ENCODE results near the gene CRYGB. TPM values are rescaled to one million over a fixed set of nuclear protein-coding genes. Genes with fewer than 3 reads are reported as not detected.
"Not testable (repeated sequence)": the region's sequence is repeated elsewhere in the genome, so short reads cannot be mapped to it uniquely, and the experiment has no call there.

The CRYGB gene
- total RNA-seq, 1 donor from 2014 or later = not detected

DNA sequence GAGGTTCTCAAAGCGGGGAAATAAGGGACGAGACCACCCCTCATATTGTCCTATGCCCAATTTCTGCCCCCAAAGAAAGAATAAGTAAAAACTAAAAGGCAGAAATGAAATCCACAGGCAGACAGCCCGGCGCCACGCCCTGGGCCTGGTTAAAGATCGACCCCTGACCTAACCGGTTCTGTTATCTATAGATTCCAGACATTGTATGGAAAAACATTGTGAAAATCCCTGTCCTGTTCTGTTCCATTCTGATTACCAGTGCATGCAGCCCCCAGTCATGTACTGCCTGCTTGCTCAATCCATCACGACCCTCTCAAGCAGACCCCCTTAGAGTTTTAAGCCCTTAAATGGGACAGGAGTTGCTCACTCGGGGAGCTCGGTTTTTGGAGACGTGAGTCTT, 28.6 kb downstream of the CRYGB start:
- DNase-seq (ENCODE audit: low read depth) = not testable (repeated sequence)

DNA sequence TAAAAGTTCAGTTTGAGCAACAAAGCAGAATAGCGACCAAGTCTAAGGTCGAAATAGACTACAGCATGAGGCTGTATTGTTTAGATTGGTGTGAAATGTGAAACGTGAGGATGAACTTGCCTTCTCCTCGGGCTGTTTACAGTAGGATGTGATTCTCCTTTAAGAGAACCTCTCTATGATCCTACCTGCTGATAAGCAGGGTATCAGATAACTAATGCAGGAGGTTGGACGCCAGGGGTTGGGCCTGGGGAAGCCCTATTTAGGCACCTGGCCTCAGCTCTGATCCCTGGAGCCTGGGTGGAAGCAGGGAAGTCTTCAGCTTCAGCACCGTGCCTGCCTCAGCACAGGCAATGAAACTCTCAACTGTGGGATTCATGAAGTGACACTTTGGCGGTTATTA, 33.0 kb downstream of the CRYGB start:
- DNase-seq (ENCODE audit: low read depth) = no peak

DNA sequence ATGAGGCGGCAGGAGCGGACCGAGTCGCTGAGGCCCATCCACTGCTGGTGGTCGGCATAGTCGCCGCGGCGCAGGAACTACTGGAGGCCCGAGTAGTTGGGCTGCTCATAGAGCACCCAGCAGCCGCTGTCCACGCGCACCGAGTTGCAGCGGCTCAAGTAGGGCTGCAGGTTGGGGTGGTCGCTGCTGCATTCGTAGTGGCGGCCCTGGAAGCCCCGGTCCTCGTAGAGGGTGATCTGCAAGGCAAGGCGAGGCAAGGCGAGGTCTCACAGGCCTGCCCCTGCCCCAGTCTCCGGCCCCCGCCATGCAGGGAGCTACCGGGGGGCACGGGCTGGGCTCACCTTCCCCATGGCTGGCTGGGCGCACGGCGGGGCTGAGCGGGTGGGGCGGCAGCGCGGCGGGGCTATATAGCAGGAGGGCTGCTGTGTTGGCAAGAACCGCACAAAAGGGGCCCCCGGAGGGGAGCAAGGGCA, 33.6 kb downstream of the CRYGB start:
- DNase-seq (ENCODE audit: low read depth) = not testable (repeated sequence)

DNA sequence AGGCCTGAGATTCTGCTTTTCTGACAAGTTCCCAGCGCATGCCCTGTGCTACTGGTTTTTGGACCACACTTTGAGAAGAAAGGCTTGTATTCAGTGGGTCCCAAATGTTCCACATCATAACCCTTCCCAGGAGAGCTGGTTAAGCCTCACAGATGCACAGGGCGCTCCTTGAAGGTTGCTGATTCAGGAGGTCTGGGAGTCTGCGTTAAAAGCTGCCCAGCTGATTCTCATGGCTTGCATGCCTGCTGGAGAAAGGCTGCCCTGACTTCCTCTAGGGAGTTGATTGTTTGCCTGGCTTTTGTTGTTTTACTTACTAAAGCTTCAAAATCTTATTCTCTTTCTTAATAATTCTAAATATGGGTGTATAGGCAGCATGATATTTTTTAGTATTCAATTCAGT, 42.3 kb downstream of the CRYGB start:
- DNase-seq (ENCODE audit: low read depth) = peak; percentile 4

DNA sequence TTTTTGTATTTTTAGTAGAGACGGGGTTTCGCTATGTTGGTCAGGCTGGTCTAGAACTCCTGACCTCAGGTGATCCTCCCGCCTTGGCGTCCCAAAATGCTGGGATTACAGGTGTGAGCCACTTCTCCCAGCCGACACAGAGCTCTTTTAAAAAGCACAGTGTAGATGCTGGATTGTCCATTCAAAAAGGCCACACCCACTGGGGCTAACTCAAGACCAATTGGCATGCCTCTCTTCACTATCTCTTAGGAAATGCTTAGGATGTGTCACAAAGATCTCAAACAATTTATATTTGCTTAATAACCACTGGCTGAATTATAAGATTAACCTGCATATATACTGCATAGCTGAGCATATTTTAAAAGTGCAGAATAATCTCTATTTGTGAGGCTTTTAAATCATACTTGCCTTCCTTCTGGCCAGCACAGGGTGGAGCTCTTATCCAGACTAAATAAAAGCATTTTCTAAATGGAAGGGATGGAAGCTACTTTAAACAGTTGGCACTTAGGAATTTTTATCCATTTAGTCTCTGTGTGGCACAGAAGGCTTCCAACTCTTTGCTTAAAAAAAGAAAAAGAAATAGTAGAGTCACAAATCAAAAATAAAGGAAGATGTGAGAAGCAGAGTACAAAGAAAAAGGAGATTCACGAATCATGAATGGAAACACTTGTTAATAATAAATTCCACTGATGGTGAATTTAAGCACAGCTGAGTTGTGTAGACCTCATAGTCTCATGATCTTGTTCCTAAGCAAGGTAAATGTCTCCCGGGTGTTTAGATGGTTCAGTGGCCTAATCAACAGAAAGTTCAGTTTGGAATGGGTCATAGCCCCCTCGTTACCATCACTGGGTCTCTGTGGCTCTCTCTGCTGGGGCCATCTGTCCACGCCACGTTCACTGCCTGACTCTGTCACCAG, 44.0 kb downstream of the CRYGB start:
- DNase-seq (ENCODE audit: low read depth) = peak; percentile 34

DNA sequence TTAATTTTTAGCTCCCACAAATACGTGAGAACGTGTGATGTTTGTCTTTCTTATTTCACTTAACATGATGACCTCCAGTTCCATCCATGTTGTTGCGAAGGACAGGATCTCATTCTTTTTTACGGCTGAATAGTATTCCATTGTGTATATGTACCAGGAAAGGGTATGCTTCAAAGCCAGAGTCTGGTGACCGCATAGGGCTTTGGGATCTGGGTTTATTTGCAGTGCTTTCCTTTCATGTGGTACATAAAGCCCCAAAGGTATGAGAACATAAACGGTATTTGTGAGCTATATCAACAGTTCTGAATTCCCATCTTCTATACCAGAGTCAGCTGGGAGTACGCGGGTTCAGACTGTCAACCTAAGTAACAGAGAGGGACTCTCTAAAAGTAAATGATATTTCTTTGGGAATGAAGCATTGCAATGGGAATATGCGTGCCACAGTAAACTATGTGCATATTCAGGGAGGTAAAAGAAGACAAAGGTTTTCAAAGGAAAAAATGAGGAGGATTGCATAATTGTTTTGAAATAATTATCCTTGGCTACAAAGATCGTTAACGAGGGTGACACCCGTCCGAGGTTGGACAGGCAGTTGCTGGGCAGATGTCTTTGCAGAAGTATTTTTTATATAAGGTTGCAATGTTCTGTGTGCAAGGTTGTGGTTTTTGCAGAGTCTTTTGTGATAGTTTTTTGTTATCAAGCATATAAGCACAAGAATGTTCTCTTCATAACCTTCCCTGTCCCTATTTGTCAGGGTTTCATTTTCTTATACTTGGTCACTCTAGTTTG, 46.1 kb downstream of the CRYGB start:
- DNase-seq (ENCODE audit: low read depth) = no peak

DNA sequence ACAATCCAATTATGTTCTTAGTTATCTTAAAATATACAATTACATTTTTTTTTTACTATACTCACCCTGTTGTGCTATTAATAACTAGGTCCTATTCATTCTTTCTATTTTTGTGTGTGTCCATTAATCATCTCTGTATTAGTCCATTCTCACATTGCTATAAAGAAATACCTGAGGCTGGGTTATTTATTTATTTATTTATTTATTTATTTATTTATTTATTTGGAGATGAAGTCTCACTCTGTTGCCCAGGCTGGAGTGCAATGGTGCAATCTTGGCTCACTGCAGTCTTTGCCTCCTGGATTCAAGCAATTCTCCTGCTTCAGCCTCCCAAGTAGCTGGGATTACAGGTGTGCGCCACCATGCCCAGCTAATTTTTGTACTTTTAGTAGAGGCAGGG, 47.3 kb downstream of the CRYGB start:
- DNase-seq (ENCODE audit: low read depth) = not testable (repeated sequence)

DNA sequence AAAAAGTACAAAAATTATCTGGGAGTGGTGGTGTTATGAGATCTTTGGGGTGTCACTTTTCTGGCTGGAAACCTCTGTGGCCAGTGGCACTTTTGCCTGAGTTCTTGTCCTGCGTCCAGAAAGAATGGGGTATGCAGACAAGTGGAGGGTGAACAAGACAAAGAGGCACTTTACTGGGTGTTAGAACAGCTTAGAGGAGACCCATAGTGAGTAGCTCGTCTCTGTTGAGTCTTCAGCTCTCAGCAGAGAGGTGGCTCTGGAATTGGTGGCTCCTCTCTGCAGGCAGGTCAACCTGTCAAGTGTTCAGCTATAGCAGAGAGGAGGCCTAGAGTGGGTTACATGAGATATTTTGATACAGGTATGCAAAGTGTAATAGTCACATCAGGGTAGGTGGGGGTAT, 47.7 kb downstream of the CRYGB start:
- DNase-seq (ENCODE audit: low read depth) = no peak

DNA sequence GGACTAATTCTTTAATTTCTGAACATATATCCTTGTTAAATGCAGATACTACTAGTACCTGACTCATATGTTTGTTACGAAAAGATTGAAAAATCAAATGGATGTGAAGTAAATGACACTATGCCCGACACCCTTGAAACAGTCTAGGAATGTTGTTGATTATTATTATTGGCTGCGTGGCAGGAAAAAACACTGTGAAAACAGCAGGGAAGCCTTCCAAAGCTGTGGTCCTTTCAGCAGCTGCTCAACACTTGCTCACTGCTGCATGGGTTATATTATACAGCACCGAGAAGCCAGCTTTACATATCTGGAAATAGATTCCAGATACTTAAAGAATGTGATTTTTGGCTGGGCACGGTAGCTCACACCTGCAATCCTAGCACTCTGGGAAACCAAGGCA, 48.2 kb downstream of the CRYGB start:
- DNase-seq (ENCODE audit: low read depth) = peak; percentile 13

DNA sequence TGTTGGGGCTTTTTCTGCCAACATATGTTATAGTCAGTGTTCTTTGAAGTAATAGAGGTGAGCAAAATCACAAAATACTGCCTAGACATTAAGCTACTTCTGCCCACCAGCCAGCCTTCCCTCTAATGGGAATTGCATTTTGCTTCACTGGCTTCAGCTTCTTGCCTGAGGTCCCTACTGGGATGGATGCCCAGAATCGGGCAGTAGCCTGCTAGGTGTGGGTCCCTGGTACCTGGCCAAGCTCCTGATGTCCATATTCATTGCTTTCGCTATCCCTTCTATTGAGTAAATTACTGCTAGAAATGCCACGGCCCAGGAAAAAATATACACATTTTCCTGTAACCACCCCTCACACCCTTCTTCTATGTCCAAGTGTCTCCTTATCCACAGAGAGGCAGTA, 48.6 kb downstream of the CRYGB start:
- DNase-seq (ENCODE audit: low read depth) = no peak

DNA sequence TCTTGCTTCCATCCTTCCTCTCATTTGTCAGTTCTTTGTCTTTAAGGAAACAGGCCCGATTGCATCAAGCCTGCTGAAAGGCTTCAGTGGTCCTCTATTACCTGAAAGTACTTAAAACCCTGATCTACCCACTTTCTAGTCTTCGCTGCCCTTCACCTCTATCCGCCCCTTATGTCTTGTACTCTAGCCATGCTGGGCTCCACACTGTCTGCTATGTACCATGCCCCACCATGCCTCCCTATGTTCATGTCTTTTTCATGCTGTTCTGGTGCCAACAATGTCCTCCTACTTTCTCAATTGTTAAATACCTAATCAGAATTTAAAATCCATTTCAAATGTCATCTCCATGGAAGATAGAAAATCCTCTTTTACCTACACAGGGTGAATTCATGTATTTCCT, 49.9 kb downstream of the CRYGB start:
- no peak for DNase-seq (ENCODE audit: low read depth)

DNA sequence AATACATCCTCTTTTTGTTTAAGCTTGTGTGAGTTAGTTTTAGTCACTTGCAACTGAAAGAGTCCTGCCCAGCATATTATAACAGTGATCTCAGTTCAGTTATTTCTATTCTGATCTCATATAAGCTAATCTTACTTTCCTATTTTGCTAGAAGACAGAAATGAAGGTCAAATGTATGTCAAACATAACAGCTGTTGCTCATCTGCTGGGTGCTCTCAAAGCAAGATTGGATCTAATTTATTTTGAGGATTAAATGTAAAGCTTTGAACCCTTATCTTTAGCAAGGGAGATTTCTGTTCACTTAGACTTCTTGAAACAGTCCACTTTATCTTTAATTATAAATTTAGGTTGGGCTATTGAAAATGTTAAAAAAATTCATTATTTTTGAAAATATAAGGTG, 52.8 kb downstream of the CRYGB start:
- DNase-seq (ENCODE audit: low read depth) = no peak

Other genes with a start within 250 kb of the CRYGB start
- gene PLEKHM3, start 120.6 kb downstream of the CRYGB start, total RNA-seq = 6.7 and 8.5 TPM in 2 replicates
- not detected in 2 replicates for gene CRYGD, start 21.6 kb downstream of the CRYGB start, total RNA-seq
- gene CRYGC, start 16.3 kb downstream of the CRYGB start, total RNA-seq = not detected in 2 replicates
- gene CRYGA, start 17.4 kb upstream of the CRYGB start, total RNA-seq = not detected in 2 replicates
- gene C2orf80, start 43.9 kb upstream of the CRYGB start, total RNA-seq = not detected in 2 replicates
- gene IDH1, start 108.9 kb upstream of the CRYGB start, total RNA-seq = 40.8 and 79.4 TPM in 2 replicates
- 21.9 and 24.2 TPM in 2 replicates for gene PIKFYVE, start 120.1 kb upstream of the CRYGB start, total RNA-seq

Data from myocyte (in vitro differentiated cells).